ENCODE measurements around the gene ZBTB40. TPM values are rescaled to one million over a fixed set of nuclear protein-coding genes. Genes with fewer than 3 reads are reported as not detected.

The ZBTB40 gene
- total and polyA plus RNA-seq, 2 of the 13 experiments (the other 11 are each of a cell fraction or from before 2014, with no cell fraction given), result 8.8 to 16.5 TPM

GRCh38 chr1:22451702-22452480 lies at the start of gene ZBTB40 (continued):
- peak; percentile 87; the same call in 1 of the 2 replicates for TF ChIP-seq ZFP91 (CRISPR knock-in tag; IDR thresholded peaks at IDR 0.05; ENCODE audit: borderline replicate concordance)
- TF ChIP-seq ATF5 (CRISPR knock-in tag; IDR thresholded peaks at IDR 0.05; ENCODE audit: low read depth), result 0 out of 2 replicates have a peak, but pooled peaks have one; percentile 60
- no peak for TF ChIP-seq GABPA (IDR thresholded peaks at IDR 0.05; ENCODE audit: low read depth, low read length)
- peak; percentile 54 for TF ChIP-seq GABPA (CRISPR knock-in tag; IDR thresholded peaks at IDR 0.05; ENCODE audit: low read depth)
- TF ChIP-seq FOXK2 (IDR thresholded peaks at IDR 0.05), result peak; percentile 44
- TF ChIP-seq GATAD2A (CRISPR knock-in tag; IDR thresholded peaks at IDR 0.05), result peak; percentile 88
- peak; percentile 64; the same call in 1 of the 2 replicates for TF ChIP-seq SNAPC4 (CRISPR knock-in tag; IDR thresholded peaks at IDR 0.05)
- TF ChIP-seq SNAI1 (CRISPR knock-in tag; IDR thresholded peaks at IDR 0.05; ENCODE audit: borderline replicate concordance), result no peak
- TF ChIP-seq ZNF710 (CRISPR knock-in tag; IDR thresholded peaks at IDR 0.05; ENCODE audit: borderline replicate concordance), result peak; percentile 75
- TF ChIP-seq SCMH1 (CRISPR knock-in tag; IDR thresholded peaks at IDR 0.05; ENCODE audit: borderline replicate concordance), result no peak
- peak; percentile 73; the same call in 1 of the 2 replicates for TF ChIP-seq HMG20B (CRISPR knock-in tag; conservative IDR thresholded peaks at IDR 0.05)
- peak; percentile 70 for TF ChIP-seq PAXIP1 (CRISPR knock-in tag; conservative IDR thresholded peaks at IDR 0.05)
- TF ChIP-seq POLR2AphosphoS2 (IDR thresholded peaks at IDR 0.05; ENCODE audit: low read depth, low read length), result no peak
- TF ChIP-seq IKZF1 (IDR thresholded peaks at IDR 0.05), result no peak
- no peak for TF ChIP-seq LCORL (IDR thresholded peaks at IDR 0.05)
- TF ChIP-seq LCORL (CRISPR knock-in tag; IDR thresholded peaks at IDR 0.05), result peak; percentile 86

Measured in HepG2 (cell line).